H1 (cell line): ENCODE results near the gene TOB1. TPM values are rescaled to one million over a fixed set of nuclear protein-coding genes. Genes with fewer than 3 reads are reported as not detected.

Experiments
- BACH1 ChIP-seq: IDR thresholded peaks from 2 replicates; pipeline ENCODE4 v1.6.1; 2012; ENCODE audit warnings: low read length, improper control_type of control experiment
- BCL11A ChIP-seq, 2 experiments: IDR thresholded peaks; one replicate each; pipeline ENCODE4 v1.6.1; 2011; ENCODE audit warnings: low read depth in 2 of 2, low read length in 2 of 2, mild to moderate bottlenecking in 2 of 2
- CHD2 ChIP-seq: IDR thresholded peaks from 2 replicates; pipeline ENCODE4 v1.6.1; 2012; ENCODE audit warnings: low read length, improper control_type of control experiment
- E2F6 ChIP-seq: IDR thresholded peaks from 2 replicates; pipeline ENCODE4 v1.6.1; 2012; ENCODE audit warnings: inconsistent platforms
- KDM4A ChIP-seq: IDR thresholded peaks from one replicate; pipeline ENCODE4 v1.7.1; 2012; ENCODE audit warnings: low read depth, mild to moderate bottlenecking, moderate library complexity, low read length, inconsistent platforms; ENCODE audit not compliant: severe bottlenecking
- NANOG ChIP-seq: IDR thresholded peaks from 2 replicates; pipeline ENCODE4 v1.6.1; 2011; ENCODE audit warnings: low read length, low read depth, mild to moderate bottlenecking, inconsistent platforms; ENCODE audit not compliant: insufficient read depth, poor library complexity, severe bottlenecking
- polyA plus RNA-seq, 7 experiments: library from polyadenylated mRNA; depleted of rRNA in 3 of 7; stranded (reverse) in 5 of 7; unstranded in 2 of 7; fragments of >200 nt in 5 of 7; fragments of 200-250 nt in 2 of 7; gene quantifications; 1 replicate in 5 of 7; 2 replicates in 1 of 7; 4 replicates in 1 of 7; pipeline versions ENCODE4 v1.2.1 to v1.2.3, GENCODE V29; 2011 to 2013; ENCODE audit warnings: missing spikeins in 2 of 7, mixed read lengths in 2 of 7
- total RNA-seq: library from RNA; stranded (reverse); fragmentation: NEBNext Ultra II Directional; extraction: Animal tissue kit (Norgen Biotek cat#: 25700); gene quantifications from 2 replicates; pipeline ENCODE4 v1.2.1, GENCODE V29; 2021

Gene TOB1
- total and polyA plus RNA-seq, 2 of the 8 experiments (the other 6 are each of a cell fraction or from before 2014, with no cell fraction given), result 14.4 to 20.8 TPM

GRCh38 chr17:50858486-50859225 lies 7.5 kb downstream of the TOB1 start (continued):
- TF ChIP-seq BCL11A (IDR thresholded peaks at IDR 0.05; ENCODE audit: low read depth in 2 of 2, low read length in 2 of 2), result no peak
- no peak for TF ChIP-seq CHD2
- no peak for TF ChIP-seq KDM4A
- TF ChIP-seq E2F6, result no peak
- no peak for TF ChIP-seq BACH1
- no peak for TF ChIP-seq NANOG
